ENCODE measurements around the gene TBC1D22A. TPM values are rescaled to one million over a fixed set of nuclear protein-coding genes. Genes with fewer than 3 reads are reported as not detected.
"Not testable (repeated sequence)": the region's sequence is repeated elsewhere in the genome, so short reads cannot be mapped to it uniquely, and the experiment has no call there.

The TBC1D22A gene
- total and polyA plus RNA-seq, 2 donors, result 11.8 to 25.7 TPM

DNA sequence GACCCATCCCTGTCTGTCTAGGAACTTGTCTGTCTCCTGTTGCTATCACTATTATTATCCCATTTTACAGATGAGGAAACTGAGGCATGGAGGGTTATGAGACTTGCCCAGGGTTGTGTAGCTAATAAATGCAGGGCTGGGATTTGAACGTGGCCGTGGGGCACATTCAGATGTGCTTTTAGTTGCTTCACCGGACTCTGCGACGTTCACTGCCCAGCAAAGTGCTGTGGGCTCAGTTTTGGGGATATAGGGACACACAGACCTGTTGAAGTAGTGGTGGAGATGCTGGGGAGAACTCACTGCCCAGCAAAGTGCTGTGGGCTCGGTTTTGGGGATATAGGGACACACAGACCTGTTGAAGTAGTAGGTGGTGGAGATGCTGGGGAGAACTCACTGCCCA is 405.5 kb downstream of the TBC1D22A start:
- not testable (repeated sequence) for H3K27me3 ChIP-seq (ENCODE audit: control insufficient read depth in 2 of 2, insufficient read depth in 1 of 2, low read length in 1 of 2); H3K27ac ChIP-seq (ENCODE audit: low read depth in 1 of 2, low read length in 1 of 2); H3K4me3 ChIP-seq (ENCODE audit: low read length in 2 of 2); H3K36me3 ChIP-seq (ENCODE audit: control insufficient read depth in 2 of 2, insufficient read depth in 2 of 2, low read length in 1 of 2); DNase-seq (ENCODE audit: low read depth in 6 of 9, low spot score in 9 of 9)
- 95% methylated on average over 6 of the region's 6 CpGs for WGBS
- peaks cover 0 to 28% of the 10 kb centered on the region in 2 donors for H3K9me3 ChIP-seq (ENCODE audit: control insufficient read depth in 2 of 2, insufficient read depth in 1 of 2, low read length in 1 of 2)
- peaks cover 11 to 40% of the 10 kb centered on the region in 2 donors for H3K4me1 ChIP-seq (ENCODE audit: control insufficient read depth in 2 of 2, insufficient read depth in 2 of 2, low read length in 2 of 2)

DNA sequence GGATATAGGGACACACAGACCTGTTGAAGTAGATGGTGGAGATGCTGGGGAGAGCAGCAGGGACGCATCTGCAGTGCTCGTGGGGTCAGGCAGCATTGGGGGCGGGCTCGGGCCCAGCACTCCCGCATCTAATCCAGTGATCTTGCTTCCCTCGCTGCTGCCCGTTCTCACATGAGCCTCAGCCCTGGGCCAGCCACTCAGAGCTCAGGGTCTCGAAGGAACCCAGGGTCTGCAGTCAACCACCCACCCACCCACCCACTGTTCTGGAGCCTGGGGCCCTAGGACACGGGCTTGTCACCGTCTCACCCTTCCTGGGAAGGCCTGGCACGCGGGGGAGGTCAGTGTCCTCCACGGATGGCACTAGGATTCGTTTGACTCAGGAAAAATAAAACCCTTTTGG is 406.0 kb downstream of the TBC1D22A start:
- H3K27ac ChIP-seq (ENCODE audit: low read depth in 1 of 2, low read length in 1 of 2), result no peak overlapping the region
- 98% methylated on average over 14 of the region's 14 CpGs for WGBS
- H3K4me1 ChIP-seq (ENCODE audit: control insufficient read depth in 2 of 2, insufficient read depth in 2 of 2, low read length in 2 of 2), result peaks cover 11 to 35% of the 10 kb centered on the region in 2 donors
- H3K36me3 ChIP-seq (ENCODE audit: control insufficient read depth in 2 of 2, insufficient read depth in 2 of 2, low read length in 1 of 2), result peaks cover 2 to 3% of the 10 kb centered on the region in 2 donors
- no peak overlapping the region for H3K4me3 ChIP-seq (ENCODE audit: low read length in 2 of 2)
- no peak for DNase-seq (ENCODE audit: low read depth in 6 of 9, low spot score in 9 of 9)
- no peaks in the 10 kb centered on the region for H3K27me3 ChIP-seq (ENCODE audit: control insufficient read depth in 2 of 2, insufficient read depth in 1 of 2, low read length in 1 of 2)
- peaks cover 0 to 28% of the 10 kb centered on the region in 2 donors for H3K9me3 ChIP-seq (ENCODE audit: control insufficient read depth in 2 of 2, insufficient read depth in 1 of 2, low read length in 1 of 2)

DNA sequence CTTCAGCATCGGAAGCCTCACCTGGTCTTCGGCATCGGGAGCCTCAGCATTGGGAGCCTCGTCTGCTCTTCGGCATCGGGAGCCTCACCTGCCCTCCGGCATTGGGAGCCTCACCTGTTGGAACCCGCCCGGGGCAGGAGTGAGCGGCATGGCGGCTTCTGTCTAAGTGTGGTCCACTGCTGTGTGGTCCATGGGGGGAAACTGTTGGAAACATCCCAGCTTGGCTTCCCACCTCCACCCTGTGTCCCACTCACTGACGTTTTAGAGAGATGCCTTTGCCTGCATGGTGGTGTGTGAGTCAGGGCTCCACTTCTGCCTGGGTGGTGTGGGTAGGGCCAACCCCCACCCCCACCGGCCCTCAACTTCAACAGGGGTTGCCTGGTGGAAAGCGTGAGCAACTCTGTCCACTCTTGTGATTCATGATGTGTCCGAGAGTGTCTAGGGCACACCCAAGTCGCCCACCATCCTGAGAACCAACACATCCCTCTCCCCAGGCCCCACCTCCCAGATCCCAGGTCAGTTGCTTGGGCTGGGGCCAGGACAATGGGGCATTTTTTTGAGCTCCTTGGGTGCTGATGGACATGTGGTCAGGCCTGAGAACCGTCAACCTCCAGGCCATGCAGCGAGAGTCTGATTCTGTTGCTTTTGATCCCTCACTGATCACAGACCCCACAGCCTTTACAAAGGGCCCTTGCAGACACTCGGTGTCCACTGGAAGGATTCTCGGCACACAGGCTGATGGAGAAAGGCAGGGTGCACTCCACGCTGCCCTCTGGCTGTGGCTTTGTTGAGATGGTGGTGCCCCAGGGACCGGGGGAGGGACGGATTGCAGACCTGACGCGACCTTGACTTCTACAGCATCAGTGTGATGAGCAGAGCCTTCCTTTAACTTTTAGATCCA is 406.7 kb downstream of the TBC1D22A start:
- no peak for DNase-seq (ENCODE audit: low read depth in 6 of 9, low spot score in 9 of 9)
- 97% methylated on average over 25 of the region's 25 CpGs for WGBS
- no peak overlapping the region for H3K27ac ChIP-seq (ENCODE audit: low read depth in 1 of 2, low read length in 1 of 2)
- no peaks in the 10 kb centered on the region for H3K27me3 ChIP-seq (ENCODE audit: control insufficient read depth in 2 of 2, insufficient read depth in 1 of 2, low read length in 1 of 2)
- H3K36me3 ChIP-seq (ENCODE audit: control insufficient read depth in 2 of 2, insufficient read depth in 2 of 2, low read length in 1 of 2), result peaks cover 2 to 5% of the 10 kb centered on the region in 2 donors
- no peak overlapping the region for H3K4me3 ChIP-seq (ENCODE audit: low read length in 2 of 2)
- peaks cover 0 to 28% of the 10 kb centered on the region in 2 donors for H3K9me3 ChIP-seq (ENCODE audit: control insufficient read depth in 2 of 2, insufficient read depth in 1 of 2, low read length in 1 of 2)
- peaks cover 11 to 28% of the 10 kb centered on the region in 2 donors for H3K4me1 ChIP-seq (ENCODE audit: control insufficient read depth in 2 of 2, insufficient read depth in 2 of 2, low read length in 2 of 2)

DNA sequence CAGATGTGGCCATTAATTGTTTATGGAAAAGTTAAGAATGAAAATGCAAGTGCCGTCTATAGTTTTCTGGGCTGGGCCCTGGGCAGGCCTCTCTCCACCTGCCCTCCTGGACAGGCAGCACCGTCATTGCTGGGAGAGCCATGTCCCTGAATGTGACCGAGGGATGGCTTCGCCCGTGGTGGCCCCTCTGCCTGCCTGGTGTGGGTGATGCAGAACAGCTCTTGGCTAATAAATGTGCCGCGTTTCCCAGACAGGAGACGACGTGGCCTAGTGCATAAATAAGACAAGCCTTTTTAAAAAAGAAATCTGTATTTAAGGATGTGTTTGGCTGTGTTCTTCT is 407.3 kb downstream of the TBC1D22A start:
- Histone ChIP-seq H3K9me3 (ENCODE audit: control insufficient read depth in 2 of 2, insufficient read depth in 1 of 2, low read length in 1 of 2) (peaks cover 0 to 28% of the 10 kb centered on the region in 2 donors), H3K4me3 (ENCODE audit: low read length in 2 of 2) (no peak overlapping the region), H3K27me3 (ENCODE audit: control insufficient read depth in 2 of 2, insufficient read depth in 1 of 2, low read length in 1 of 2) (no peaks in the 10 kb centered on the region), H3K4me1 (ENCODE audit: control insufficient read depth in 2 of 2, insufficient read depth in 2 of 2, low read length in 2 of 2) (peaks cover 11 to 22% of the 10 kb centered on the region in 2 donors), H3K27ac (ENCODE audit: low read depth in 1 of 2, low read length in 1 of 2) (no peak overlapping the region), H3K36me3 (ENCODE audit: control insufficient read depth in 2 of 2, insufficient read depth in 2 of 2, low read length in 1 of 2) (peaks cover 2 to 10% of the 10 kb centered on the region in 2 donors)
- DNase-seq (ENCODE audit: low read depth in 6 of 9, low spot score in 9 of 9), result no peak
- WGBS, result 97% methylated on average over 9 of the region's 9 CpGs

DNA sequence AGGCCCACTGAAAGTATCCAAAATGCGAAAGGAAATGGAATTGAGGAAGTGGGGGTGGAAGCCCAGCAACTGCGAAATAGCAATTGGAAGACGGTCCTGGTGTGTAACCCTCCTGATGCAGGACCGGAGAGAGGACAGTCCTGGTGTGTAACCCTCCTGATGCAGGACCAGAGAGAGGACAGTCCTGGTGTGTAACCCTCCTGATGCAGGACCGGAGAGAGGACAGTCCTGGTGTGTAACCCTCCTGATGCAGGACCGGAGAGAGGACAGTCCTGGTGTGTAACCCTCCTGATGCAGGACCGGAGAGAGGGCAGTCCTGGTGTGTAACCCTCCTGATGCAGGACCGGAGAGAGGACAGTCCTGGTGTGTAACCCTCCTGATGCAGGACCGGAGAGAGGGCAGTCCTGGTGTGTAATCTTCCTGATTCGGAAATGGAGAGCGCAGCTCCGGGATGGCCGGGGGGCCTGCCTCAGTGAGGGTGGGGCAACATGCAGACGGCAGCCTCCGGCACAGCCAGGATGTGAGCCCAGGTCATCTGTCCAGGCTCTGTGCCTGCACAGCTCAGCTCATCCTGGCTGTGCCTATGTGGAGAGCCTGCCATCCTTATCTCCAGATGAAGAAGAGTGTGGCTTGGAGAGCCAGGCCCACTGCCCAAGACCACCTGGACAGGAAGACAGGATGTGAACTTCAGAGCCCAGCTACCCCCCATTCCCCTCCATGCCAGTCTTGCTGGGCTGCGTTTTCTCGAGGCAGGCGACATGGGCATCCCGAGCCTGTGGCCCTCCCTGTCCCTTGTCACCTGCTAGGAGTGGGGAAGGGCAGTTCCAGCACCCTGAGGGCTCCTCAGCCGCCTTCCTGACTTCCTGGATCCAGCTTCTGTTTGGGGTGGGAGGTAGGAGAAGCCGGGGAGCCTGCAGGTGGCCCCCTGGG is 408.3 kb downstream of the TBC1D22A start:
- not testable (repeated sequence) for H3K27me3 ChIP-seq (ENCODE audit: control insufficient read depth in 2 of 2, insufficient read depth in 1 of 2, low read length in 1 of 2); H3K27ac ChIP-seq (ENCODE audit: low read depth in 1 of 2, low read length in 1 of 2); H3K4me3 ChIP-seq (ENCODE audit: low read length in 2 of 2); DNase-seq (ENCODE audit: low read depth in 6 of 9, low spot score in 9 of 9)
- H3K4me1 ChIP-seq (ENCODE audit: control insufficient read depth in 2 of 2, insufficient read depth in 2 of 2, low read length in 2 of 2), result peaks cover 3 to 12% of the 10 kb centered on the region in 2 donors
- H3K9me3 ChIP-seq (ENCODE audit: control insufficient read depth in 2 of 2, insufficient read depth in 1 of 2, low read length in 1 of 2), result peaks cover 0 to 21% of the 10 kb centered on the region in 2 donors
- 91% methylated on average over 21 of the region's 21 CpGs for WGBS
- peaks cover 2 to 16% of the 10 kb centered on the region in 2 donors for H3K36me3 ChIP-seq (ENCODE audit: control insufficient read depth in 2 of 2, insufficient read depth in 2 of 2, low read length in 1 of 2)

DNA sequence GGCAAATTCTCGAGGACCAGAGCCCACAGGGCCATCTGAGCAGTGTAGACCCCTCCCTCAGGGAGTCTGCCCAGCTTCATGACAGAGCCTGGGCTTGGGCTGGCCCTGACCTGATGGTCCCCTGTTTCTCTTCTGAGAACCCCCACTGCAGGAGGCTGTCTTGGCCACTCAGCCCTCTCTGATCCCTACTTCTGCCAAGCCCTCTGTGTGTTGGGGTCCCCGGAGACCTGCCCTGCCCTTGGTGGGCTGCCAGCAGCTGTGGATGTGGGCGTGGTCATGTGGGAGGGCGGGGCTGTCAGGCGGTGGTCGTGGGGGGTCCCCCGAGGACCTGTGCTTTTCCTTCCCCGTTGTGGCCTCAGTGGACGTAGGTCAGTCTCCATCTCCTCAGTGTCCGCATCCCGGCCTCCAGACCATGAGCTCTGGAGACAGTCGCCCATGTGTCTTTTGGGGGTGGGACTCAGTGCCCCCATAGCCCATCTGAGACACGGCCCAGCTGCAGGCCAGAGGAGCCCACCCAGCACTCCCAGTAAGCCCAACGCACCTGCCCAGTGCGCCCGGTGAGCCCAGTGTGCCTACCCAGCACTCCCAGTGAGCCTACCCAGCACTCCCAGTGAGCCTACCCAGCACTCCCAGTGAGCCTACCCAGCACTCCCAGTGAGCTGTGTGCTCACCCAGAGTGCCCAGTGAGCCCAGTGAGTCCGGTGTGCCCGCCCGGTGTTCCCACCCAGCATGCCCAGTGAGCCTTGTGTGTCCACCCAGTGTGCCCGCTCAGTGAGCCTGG is 409.2 kb downstream of the TBC1D22A start:
- Histone ChIP-seq H3K27me3 (ENCODE audit: control insufficient read depth in 2 of 2, insufficient read depth in 1 of 2, low read length in 1 of 2) (no peaks in the 10 kb centered on the region), H3K4me1 (ENCODE audit: control insufficient read depth in 2 of 2, insufficient read depth in 2 of 2, low read length in 2 of 2) (peaks cover 0 to 3% of the 10 kb centered on the region in 2 donors), H3K4me3 (ENCODE audit: low read length in 2 of 2) (no peak overlapping the region), H3K27ac (ENCODE audit: low read depth in 1 of 2, low read length in 1 of 2) (no peak overlapping the region), H3K36me3 (ENCODE audit: control insufficient read depth in 2 of 2, insufficient read depth in 2 of 2, low read length in 1 of 2) (peaks cover 2 to 16% of the 10 kb centered on the region in 2 donors), H3K9me3 (ENCODE audit: control insufficient read depth in 2 of 2, insufficient read depth in 1 of 2, low read length in 1 of 2) (peaks cover 0 to 18% of the 10 kb centered on the region in 2 donors)
- WGBS, result 98% methylated on average over 20 of the region's 20 CpGs
- DNase-seq (ENCODE audit: low read depth in 6 of 9, low spot score in 9 of 9), result no peak

DNA sequence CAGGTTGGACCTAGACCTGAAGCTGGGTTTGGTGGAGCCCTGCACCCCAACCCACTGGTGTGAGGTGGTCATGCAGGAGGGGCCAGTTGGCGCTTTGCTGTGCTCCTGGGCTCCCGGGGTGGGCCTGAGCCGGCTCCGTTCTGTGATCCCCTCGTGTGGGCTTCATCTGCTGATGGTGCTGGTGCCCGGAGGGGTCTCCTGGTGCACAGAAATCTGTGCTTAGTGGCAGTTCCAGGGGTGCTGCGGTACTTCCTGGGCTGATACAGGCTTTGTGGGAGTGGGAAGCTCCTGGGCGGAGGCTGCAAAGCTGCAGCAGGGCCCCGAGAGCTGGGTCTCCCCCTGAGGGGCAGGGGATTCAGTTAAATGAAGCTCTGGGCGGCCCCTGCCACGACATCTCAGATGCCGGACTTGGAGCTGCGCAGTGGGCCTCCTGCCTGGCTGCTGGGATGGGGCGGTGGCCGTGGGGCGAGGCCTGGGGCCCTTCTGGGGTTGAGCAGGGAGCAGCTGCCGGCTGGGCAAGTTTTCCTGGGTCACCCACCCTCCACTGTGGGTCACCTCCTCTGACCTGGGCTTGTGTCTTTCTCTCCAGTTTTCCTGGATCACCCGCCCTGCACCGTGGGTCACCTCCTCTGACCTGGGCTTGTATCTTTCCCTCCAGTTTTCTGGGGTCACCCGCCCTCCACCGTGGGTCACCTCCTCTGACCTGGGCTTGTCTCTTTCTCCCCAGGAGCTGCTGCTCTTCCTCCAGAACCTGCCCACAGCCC is 410.5 kb downstream of the TBC1D22A start:
- H3K36me3 ChIP-seq (ENCODE audit: control insufficient read depth in 2 of 2, insufficient read depth in 2 of 2, low read length in 1 of 2), result peaks cover 2 to 21% of the 10 kb centered on the region in 2 donors
- no peaks in the 10 kb centered on the region for H3K27me3 ChIP-seq (ENCODE audit: control insufficient read depth in 2 of 2, insufficient read depth in 1 of 2, low read length in 1 of 2)
- H3K9me3 ChIP-seq (ENCODE audit: control insufficient read depth in 2 of 2, insufficient read depth in 1 of 2, low read length in 1 of 2), result peaks cover 0 to 4% of the 10 kb centered on the region in 2 donors
- no peak overlapping the region for H3K27ac ChIP-seq (ENCODE audit: low read depth in 1 of 2, low read length in 1 of 2)
- no peak for DNase-seq (ENCODE audit: low read depth in 6 of 9, low spot score in 9 of 9)
- no peak overlapping the region for H3K4me3 ChIP-seq (ENCODE audit: low read length in 2 of 2)
- 97% methylated on average over 21 of the region's 21 CpGs for WGBS
- no peaks in the 10 kb centered on the region for H3K4me1 ChIP-seq (ENCODE audit: control insufficient read depth in 2 of 2, insufficient read depth in 2 of 2, low read length in 2 of 2)

DNA sequence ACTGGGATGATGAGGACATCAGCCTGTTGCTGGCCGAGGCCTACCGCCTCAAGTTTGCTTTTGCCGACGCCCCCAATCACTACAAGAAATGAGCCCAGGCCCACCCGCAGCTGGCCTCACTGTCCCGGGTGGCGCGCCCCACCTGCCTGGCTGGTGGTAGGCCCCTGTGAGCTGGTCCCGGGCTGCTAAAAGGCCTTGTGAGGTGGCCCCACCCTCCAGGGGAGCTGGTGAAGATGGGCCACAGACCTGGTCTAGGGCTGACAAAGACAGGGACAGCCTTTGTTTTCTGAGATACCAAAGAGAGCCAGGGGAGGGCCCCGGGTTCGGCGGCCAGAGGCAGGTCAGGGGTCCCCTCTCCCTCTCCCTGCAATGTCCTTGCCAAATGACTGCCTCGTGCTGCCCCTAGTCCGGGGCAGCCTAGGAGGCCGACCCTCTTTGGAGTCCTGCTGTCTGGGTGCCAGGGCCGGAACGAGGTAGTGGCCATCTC is 411.1 kb downstream of the TBC1D22A start:
- DNase-seq (ENCODE audit: low read depth in 6 of 9, low spot score in 9 of 9), result no peak
- no peak overlapping the region for H3K4me3 ChIP-seq (ENCODE audit: low read length in 2 of 2)
- H3K4me1 ChIP-seq (ENCODE audit: control insufficient read depth in 2 of 2, insufficient read depth in 2 of 2, low read length in 2 of 2), result no peaks in the 10 kb centered on the region
- no peak overlapping the region for H3K27ac ChIP-seq (ENCODE audit: low read depth in 1 of 2, low read length in 1 of 2)
- H3K9me3 ChIP-seq (ENCODE audit: control insufficient read depth in 2 of 2, insufficient read depth in 1 of 2, low read length in 1 of 2), result no peaks in the 10 kb centered on the region
- 90% methylated on average over 17 of the region's 17 CpGs for WGBS
- H3K36me3 ChIP-seq (ENCODE audit: control insufficient read depth in 2 of 2, insufficient read depth in 2 of 2, low read length in 1 of 2), result peaks cover 2 to 21% of the 10 kb centered on the region in 2 donors
- H3K27me3 ChIP-seq (ENCODE audit: control insufficient read depth in 2 of 2, insufficient read depth in 1 of 2, low read length in 1 of 2), result no peaks in the 10 kb centered on the region
